ENCODE data around the gene ICOS. TPM values are rescaled to one million over a fixed set of nuclear protein-coding genes. Genes with fewer than 3 reads are reported as not detected.

Gene ICOS
- total RNA-seq, 4 donors from 2014 or later = 0.14 to 0.59 (median 0.26) TPM; not detected in 1

GRCh38 chr2:203891474-203891873 lies 45.1 kb upstream of the ICOS start:
- no peak for DNase-seq
- no peaks in the 10 kb centered on the region for H3K4me1 ChIP-seq
- H3K27me3 ChIP-seq = no peaks in the 10 kb centered on the region
- H3K9me3 ChIP-seq = no peaks in the 10 kb centered on the region
- H3K27ac ChIP-seq = no peak overlapping the region
- H3K36me3 ChIP-seq = no peaks in the 10 kb centered on the region
- intact Hi-C loops (cut with DNase I; ENCODE audit: low total_unique reads) = no loop called here
- no peak overlapping the region for H3K4me3 ChIP-seq
- no peak for TF ChIP-seq POLR2A (IDR thresholded peaks at IDR 0.05)
- no peak for TF ChIP-seq CTCF (IDR thresholded peaks at IDR 0.05)

GRCh38 chr2:203892207-203892606 lies 44.4 kb upstream of the ICOS start:
- no peaks in the 10 kb centered on the region for H3K9me3 ChIP-seq
- H3K4me1 ChIP-seq = no peaks in the 10 kb centered on the region
- TF ChIP-seq CTCF (IDR thresholded peaks at IDR 0.05) = no peak
- no peak for TF ChIP-seq POLR2A (IDR thresholded peaks at IDR 0.05)
- no peaks in the 10 kb centered on the region for H3K27me3 ChIP-seq
- H3K36me3 ChIP-seq = no peaks in the 10 kb centered on the region
- intact Hi-C loops (cut with DNase I; ENCODE audit: low total_unique reads) = no loop called here
- DNase-seq = no peak
- H3K27ac ChIP-seq = no peak overlapping the region
- H3K4me3 ChIP-seq = no peak overlapping the region

GRCh38 chr2:203893401-203893800 lies 43.2 kb upstream of the ICOS start:
- no peak overlapping the region for H3K27ac ChIP-seq
- H3K9me3 ChIP-seq = no peaks in the 10 kb centered on the region
- H3K27me3 ChIP-seq = no peaks in the 10 kb centered on the region
- TF ChIP-seq CTCF (IDR thresholded peaks at IDR 0.05) = no peak
- no peak for TF ChIP-seq POLR2A (IDR thresholded peaks at IDR 0.05)
- no peak overlapping the region for H3K4me3 ChIP-seq
- peak in 1 of 2 donors; percentile 31 for DNase-seq
- no peaks in the 10 kb centered on the region for H3K4me1 ChIP-seq
- H3K36me3 ChIP-seq = no peaks in the 10 kb centered on the region
- intact Hi-C loops (cut with DNase I; ENCODE audit: low total_unique reads) = no loop called here

GRCh38 chr2:203893840-203894239 lies 42.7 kb upstream of the ICOS start:
- intact Hi-C loops (cut with DNase I; ENCODE audit: low total_unique reads) = no loop called here
- no peaks in the 10 kb centered on the region for H3K4me1 ChIP-seq
- H3K4me3 ChIP-seq = no peak overlapping the region
- H3K27me3 ChIP-seq = no peaks in the 10 kb centered on the region
- TF ChIP-seq POLR2A (IDR thresholded peaks at IDR 0.05) = no peak
- TF ChIP-seq CTCF (IDR thresholded peaks at IDR 0.05) = no peak
- no peaks in the 10 kb centered on the region for H3K36me3 ChIP-seq
- H3K9me3 ChIP-seq = no peaks in the 10 kb centered on the region
- no peak overlapping the region for H3K27ac ChIP-seq
- no peak for DNase-seq

GRCh38 chr2:203894262-203894661 lies 42.3 kb upstream of the ICOS start:
- no peak overlapping the region for H3K4me3 ChIP-seq
- H3K27ac ChIP-seq = no peak overlapping the region
- H3K4me1 ChIP-seq = no peaks in the 10 kb centered on the region
- H3K9me3 ChIP-seq = no peaks in the 10 kb centered on the region
- H3K27me3 ChIP-seq = no peaks in the 10 kb centered on the region
- H3K36me3 ChIP-seq = no peaks in the 10 kb centered on the region
- intact Hi-C loops (cut with DNase I; ENCODE audit: low total_unique reads) = no loop called here
- DNase-seq = no peak
- TF ChIP-seq CTCF (IDR thresholded peaks at IDR 0.05) = no peak
- no peak for TF ChIP-seq POLR2A (IDR thresholded peaks at IDR 0.05)

Data from uterus (tissue), 4 donors.